ENCODE data around the gene HSPH1.
A peak's percentile ranks its signal among the peaks of the same experiment; 100 is the strongest.

Gene HSPH1

DNA sequence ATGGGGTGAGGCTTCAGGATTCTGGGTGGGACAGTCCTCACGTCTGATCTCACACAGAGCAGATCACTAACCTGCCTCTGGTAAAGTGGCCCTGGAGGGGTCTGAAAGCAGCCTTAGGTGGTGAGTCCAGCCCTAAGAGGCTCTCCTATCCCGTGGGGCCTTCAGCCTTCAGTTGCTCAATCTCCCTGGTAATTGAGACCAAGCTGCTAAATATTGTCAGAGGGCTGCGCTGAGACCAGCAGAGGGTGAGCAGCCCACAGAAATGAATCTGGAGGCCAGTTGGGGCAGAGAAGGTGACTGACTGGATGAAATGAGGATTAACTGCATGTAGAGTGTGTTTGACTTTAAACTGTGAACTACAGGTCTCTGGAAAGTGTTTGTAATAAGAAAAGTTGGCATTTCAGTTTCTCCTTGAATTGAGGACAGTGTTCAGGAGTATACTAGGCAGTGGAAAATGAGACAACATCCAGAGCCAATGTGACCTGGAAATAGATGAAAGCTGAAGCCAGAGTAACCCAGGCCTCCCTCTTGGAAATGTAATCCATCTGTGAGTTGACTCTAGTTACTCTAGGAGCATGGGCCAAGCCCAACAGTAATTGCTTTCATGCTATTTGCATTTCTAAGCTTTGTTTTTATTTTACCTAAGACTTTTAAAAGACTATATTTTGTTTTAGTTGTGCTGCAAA is 14.3 kb upstream of the HSPH1 start:
- no peak for DNase-seq

DNA sequence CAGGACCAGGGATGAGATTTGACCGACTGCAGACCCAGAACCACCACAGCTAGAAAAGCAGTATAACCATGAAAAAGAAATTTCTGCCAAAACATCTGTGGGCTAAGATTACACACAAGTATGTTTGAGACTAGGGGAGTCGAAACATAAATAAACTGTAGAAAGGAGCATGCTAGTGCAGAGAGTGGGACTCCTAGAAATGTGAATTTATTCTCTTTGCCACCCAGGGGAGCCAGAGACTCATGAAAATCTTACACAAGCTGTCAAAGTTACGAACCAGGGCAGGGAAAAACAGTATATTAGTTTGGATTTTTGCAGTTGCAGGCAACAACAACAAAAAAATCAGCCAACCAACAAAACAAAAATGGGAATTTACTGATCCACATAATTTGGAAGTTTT is 12.3 kb upstream of the HSPH1 start:
- DNase-seq = no peak

DNA sequence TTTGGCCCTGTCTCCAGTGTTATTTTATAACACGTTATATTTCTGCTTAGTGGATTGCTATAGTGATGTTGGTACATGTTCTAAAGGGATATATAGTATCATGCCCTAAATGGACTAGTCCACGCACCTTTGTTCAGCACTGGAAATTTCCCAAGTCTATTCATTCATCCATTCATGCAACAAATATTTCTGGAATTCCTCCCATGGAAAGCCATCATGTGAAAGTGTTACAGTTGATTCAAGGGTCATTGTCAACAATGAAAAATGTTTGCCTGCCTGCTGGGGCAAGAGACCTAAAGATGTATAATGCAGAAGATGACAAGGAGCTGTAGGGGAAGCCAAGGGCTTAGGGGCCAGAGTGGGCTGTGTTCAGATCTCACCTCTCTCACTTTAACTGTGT is 10.8 kb upstream of the HSPH1 start:
- DNase-seq = no peak

DNA sequence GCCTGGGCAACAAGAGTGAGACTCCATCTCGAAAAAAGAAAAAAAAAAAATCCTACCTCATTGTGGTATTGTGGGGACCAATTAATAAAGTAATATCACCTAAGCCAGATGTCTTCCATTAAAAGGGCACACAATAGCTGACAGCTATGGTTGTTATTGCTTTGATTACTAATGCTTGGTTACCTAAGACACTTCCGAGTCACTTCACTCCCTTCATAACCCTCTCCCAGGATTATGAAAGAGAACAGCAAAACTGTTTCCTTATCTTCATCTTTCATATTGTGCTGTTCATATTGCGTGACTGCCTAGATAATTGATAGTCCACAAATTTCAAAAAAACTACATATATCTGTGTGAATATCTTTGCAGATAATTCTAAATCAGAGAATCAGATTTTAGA is 10.3 kb upstream of the HSPH1 start:
- no peak for DNase-seq

DNA sequence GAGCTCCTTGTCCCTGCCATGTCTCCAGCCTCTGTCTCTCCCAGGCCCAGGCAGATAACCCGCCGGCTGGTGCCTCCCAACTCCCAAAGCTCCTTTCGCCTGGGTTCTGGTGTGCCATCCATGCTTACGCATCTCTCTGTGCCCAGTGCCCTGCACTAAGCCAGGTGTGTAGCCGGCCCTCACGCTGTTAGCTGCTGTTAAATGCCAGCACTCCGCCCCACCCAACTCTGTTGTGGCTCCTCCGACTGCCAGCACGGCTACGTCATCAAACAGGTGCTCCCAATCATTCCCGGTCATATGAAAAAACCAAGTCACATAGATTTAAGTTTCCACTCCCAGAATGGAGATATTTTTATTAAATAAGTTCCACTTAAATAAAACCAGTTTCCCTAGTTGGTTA is 7.0 kb upstream of the HSPH1 start:
- no peak for DNase-seq

DNA sequence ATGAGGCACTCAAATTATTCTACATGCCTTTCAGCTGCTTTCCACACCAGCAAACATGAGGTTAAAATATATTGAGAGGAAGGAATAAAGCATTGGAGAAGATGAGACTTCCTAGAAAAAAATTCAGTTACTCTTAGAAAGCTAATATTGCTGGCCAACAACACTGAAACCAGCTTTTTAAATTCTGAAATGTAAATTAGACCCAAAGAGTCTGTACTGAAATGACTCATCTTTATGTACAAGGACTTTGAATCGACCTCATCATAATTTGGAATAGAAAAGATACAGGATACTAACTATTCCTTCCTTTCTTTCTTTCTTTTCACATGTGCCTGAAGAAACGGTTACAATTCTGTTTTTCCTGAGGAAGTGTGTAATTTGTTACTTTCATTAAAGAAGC is 6.5 kb upstream of the HSPH1 start:
- no peak for DNase-seq

DNA sequence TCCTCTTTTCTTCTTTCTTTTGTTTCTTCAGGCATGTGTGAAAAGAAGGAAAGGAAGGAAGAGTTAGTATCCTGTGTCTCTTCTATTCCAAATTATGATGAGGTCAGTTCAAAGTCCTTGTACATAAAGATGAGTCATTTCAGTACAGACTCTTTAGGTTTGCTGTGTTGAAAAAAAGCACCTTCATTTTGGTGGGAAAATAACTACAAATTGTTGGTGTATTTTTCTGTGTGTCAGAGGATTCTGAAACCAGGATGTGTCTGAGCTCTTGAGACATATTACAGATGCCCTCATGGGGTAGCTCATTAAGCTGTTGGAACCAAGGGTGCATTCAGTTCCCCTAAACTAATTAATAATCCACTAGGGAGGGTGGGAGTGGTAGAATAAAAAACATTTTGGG is 5.8 kb upstream of the HSPH1 start:
- DNase-seq = no peak

DNA sequence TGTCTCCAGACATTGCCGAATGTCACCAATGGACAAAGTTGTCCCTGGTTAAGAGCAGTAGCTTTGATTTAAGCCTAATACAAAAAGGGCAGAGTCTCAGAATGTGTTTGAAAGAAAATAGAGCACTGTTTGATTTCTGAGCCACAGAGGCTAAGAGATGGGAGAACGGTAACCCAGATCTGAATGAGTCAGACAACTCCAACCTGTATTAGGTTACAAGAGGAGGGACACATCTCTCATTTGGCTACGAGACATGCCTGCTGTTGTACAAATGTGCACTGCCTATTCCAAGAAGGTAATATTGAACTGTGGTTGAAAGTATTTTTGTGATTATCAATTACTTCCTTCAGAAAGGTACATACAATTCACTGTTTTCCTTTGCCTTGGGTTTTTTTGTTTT is 4.9 kb upstream of the HSPH1 start:
- DNase-seq = no peak

DNA sequence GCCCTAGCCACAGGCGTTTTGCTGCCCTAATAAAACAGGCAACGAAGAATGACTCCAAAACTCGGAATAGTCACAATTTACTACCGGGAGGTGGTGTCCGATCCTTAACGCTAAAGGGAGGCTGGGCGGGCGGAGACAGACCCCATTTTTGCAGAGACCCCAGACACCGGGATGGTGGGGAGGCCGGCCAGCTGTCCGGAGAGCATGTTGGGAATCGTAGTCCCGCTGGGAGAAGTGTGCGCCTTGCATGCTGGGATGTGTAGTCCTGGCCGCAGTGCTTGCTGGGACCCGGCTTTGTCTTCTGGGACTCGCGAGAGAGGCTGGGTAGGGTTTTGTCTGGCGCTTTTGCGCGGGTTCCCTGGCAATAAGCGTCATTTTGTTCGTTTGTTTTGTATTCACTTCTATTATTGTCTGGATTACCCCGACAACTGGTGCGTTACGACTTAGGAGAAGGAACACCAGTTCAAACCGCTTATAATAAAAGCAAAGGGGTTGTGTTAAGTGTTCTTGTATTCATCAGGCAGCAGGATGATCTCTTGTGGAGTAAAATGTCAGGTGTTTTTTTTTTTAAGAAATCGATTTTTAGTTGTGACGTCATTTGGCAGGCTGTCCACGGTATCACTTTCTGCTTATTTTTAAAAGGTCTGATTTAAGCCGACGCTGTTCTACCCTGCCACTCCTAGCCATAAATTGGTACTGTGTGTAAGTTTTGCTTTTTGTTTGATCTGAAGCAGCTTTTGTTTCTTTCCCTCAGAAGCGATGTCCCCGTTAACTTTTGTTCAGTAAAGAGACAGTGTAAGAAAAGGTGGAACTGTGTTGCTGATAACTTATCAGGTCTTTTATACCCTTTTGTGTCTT is 676 bp upstream of the HSPH1 start:
- DNase-seq = peak; percentile 97

DNA sequence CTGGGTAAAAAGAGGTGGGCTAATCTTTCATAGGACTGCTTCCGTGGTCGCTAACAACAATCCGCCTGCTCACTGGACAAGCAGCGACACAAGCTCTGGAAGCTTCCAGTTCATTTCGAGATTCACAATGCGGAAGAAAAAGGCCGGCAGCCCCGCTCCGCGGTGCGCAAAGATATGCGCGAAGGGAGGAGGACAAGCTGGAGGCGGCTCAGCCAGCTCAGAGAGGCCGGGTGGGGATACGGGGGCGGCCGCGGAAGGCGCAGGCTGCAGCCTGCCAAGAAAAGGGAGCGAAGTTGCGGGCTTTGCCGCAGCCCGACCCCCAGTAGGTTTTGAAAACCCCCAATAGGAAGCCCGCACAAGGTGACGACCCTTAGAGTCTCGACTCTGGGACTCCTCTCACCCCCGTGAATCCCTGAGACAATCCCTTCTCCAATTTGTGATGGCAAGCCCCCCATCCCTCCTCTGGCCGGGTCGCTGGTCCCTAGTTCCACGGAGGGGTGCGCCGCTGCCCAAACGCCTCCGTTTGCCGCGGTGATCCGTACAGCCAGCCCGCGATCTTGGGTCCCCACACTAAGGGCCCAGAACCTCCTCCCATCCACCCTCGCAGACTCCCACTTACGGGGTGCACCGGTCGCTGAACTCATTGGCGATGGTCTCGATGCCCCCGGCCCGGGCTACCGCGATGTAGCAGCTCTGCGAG is 697 bp downstream of the HSPH1 start:
- peak; percentile 88 for DNase-seq

DNA sequence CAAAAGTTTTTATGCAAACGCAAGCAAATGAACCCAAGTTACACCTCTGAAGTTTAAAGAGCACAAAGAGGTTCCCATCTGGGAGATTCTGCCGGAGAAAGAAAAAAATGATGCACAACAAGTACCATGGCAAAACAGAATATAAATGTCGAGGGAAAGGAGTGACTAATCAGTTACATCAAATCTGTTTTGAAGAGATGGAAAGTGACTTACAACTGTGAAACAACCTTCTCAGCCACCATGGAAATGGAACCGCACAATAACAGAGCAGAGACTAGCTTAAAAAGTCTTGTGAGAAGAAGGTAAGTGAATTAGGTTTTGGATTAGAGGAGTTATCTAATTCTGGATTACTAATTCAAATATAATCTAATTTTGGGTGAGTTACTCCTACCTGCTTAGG is 2.4 kb downstream of the HSPH1 start:
- DNase-seq = peak; percentile 12

DNA sequence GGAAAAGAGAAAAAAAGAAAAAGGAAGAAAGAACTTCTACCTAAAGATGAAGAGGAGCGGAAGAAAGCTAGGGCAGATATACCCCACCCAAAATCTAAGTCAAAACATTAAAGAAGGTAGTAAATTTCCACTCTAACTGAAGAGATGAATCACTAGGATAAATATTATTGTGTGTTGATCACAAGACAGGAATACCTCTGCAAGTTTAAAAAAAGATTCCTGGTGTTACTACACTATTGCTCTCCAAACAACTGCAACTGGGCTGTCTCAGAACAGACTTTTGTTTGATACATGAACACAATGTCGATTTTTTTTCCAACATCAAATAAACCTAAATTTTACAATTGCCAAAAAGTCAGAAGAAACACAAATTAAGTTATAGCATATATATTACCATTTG is 6.8 kb downstream of the HSPH1 start:
- no peak for DNase-seq

DNA sequence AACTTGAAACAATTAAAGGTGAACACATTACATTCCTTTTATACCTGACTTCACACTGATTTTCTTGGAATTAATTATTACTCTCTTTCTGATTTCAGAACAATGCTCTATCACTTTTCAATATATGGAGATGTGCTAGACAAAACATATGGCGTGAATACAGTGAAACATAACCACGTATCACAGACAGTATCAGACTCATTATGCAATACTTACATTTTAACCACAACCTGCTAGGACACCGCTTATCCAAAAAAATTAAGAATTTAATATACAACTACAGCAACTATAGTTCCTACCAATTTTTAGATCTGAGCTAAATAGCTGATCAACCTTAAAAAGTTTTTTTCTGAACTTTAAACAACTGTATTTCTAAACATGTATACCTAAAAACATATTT is 9.9 kb downstream of the HSPH1 start:
- no peak for DNase-seq

DNA sequence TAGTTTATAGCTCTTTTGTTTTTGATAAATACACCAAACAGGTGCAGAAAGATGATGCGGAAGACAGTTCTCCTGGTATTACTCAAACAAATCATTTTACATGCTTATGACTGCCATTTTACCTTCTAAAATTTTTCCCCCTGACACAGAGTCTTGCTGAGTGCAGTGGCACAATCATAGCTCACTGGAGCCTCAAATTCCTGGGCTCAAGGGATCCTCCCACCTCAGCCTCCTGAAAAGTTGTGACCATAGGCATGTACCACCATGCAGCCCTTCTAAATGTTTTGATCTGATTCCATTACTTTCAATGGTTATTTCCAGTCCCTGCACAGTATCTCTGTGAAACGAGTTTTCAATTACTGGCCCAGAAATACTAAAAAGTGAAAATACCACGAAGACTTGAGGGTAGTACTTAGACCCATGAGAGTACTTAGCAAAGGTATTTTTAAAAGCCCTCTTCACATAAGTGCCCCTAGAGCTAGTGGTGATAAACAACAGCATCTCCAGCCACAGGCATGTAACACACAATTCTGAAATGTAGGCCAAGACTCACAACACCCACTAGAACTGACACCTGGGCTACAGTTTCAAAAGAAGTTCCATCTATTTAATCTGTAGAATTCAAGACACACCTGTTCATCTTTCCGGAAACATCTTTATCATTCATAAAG is 11.3 kb downstream of the HSPH1 start:
- DNase-seq = no peak

DNA sequence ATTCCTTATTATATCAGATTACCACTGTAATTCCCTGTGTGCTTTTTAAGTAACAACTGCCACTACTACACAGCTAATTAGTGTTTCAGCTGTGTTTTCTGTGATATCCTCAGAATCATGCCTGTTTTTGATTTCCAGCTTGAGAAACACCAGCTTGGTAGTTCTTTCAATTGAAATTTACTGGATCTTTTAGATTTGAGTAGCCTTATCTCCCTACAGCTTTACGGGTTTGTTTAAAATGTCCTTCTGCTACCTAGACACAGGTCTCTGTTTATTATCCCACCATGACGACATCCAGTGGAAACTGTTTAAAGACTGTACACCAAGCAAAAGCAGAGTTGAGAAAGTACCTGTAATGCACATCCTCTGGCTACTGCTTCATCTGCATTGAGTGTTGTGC is 12.1 kb downstream of the HSPH1 start:
- no peak for DNase-seq

DNA sequence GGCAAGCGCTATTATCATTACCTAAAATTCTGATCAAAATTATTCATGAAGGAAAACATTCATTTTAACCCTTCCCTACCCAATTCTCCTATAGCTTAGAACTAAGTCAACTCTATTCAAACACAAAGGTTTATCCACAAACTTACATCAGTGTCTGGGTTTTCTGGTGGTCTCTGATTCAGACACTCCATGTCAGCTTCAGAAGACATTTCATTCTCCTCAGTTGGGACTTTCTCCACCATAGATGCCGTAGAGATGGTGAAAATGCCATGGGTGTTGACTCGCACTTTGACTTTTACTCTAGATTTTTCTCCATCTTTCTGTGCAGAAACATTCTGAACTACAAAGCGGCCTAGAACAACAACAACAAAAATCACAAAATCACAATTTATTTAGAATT is 16.3 kb downstream of the HSPH1 start:
- no peak for DNase-seq

DNA sequence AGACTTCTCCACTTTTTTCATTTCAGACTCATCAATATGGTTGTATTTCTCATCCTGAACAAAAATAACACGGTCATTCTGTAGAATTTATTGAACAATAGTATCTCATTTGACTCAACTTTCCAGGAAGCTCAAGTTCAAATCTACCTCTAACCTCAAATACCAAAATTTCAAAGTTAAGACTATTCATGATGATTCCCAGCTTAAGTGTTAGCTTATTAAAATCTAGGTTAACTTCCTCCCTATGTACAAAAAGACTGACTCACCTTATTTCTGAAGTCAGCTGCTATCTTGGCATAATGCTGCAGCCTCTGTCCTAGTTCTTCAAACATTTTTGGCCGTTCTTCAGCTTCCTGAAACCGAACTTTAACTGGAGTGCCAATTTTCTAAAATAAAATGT is 23.2 kb downstream of the HSPH1 start:
- DNase-seq = no peak

DNA sequence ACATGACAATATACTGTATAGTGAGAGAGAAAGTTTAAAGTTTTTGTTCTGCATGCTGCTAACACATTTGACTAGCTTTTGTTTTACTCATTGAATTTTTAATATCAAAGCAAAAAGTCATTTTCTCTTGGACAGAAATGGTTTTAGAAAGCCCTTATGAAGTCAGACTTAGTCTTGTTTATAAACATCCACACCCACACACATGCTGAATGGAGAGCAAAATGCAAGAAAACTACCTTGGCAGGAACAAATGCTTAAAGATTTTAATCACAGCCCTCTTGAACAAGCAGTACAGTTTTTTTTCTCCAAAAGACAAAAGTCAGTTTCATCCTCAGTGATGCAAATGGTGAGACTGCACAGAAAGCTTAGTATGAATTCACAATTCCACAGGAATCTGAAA is 25.0 kb downstream of the HSPH1 start:
- no peak for DNase-seq

DNA sequence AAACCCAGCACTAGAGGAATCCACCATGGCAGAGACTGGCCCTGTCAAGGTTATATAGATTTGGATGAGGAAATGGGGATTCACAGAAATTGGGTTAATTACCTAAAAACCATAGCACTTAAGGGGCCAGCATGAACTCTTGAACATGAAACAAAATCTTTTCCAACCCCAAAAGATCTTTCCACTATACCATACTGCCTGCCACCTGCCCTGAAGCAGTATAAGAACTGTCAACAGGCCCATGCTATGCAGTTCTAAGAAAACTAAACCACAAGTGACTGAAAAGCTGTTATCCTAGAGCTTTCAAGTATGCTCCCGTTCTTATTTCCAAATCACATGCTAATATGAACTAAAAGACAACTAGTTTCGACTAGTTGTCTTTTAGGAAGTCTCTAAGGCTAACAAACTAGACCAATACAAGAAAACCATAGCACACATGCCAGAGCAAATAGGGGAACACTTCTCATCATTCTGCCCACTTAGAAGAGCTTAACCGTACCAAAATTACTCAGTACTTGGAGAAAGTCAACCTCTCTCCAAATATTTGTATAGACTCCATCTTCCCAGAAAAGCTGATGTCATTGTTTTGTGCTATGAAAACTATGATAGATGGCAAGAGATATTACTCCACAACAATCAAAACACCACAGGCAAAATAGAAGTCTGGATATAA is 27.5 kb downstream of the HSPH1 start:
- no peak for DNase-seq

DNA sequence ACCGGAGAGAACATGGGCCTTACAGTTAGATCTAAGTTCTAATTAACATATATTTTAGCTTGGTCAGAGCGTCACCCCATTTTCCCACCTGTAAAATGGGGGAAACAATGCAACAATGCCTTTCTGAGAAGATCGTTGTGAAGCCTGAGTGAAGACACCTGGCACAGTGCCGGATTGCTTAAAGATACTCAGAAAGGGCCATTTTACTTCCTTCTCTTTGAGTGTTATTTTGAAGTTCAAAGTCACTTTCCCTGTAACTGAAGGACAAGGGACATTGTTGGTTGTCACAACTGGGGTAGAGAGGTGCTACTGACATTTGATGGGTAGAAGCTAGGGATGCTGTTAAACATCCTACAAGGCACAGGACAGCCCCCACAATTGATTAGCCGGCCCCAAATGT is 28.1 kb downstream of the HSPH1 start:
- DNase-seq = no peak

DNA sequence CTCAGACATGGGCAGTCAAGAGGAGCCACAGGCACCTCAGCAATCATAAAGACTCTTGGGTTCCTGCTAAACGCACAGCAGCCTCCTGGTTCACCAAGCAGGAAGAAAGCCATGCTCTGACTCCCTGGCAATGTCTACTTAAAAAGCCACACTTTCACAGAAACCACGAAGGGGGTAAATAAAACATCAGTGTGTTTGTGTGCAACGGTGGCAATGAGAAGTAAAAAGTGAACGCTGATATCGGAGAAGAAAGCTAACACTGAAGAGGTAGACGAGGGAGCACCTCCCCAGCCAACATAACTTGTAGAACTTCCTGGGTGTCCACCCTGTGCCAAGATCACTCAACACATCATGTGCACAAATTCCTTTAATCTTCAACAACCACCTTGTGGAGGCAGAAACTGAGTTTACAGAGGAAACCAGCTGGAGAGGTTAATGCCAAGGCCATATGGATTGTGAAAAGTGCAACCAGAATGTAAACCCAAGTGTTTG is 30.2 kb downstream of the HSPH1 start:
- DNase-seq = no peak

DNA sequence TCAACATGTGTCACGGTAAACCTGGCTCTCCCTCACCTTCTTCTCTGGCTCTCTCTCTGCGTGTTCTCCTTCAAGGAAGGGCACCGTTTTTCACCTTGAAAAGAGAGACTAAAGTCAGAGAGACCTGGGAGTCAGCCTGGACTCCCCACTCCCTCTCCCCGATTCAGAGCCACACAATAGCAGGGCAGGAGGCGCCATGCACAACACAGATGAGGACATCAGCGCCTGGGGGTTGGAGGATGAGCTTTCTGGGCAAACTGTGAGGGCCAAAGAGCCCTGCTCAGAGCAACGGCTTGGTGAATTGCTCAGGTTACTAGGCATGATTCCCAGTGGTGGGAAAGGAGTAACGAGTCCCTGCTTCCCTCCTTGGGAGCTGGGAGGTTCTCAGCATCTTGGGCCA is 32.3 kb downstream of the HSPH1 start:
- DNase-seq = no peak

DNA sequence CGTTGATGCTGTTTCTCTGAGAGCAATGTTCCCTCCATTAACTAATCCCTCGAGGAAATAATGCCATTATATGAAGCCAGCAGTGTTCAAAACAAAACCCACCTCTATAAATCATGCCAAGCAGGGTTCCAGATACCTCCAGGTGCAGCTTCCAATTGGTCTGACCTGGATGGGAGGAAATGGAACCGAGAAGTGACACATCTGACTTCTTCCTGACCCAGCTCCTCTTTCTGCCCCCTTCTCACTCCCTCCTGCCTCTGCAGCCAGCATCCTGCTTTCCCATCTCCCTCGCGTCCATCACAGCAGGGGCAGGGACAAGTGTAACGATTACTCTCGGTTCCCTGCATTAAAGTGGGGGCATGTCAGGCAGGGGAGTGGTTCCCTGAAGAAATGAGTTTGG is 37.5 kb downstream of the HSPH1 start:
- no peak for DNase-seq

Data from suppressor macrophage treated with lipopolysaccharide for 4 hours (primary cell).